Dermis blood vessel endothelial cell (primary cell): ENCODE results near the gene BLVRA. TPM values are rescaled to one million over a fixed set of nuclear protein-coding genes. Genes with fewer than 3 reads are reported as not detected.
"Not testable (repeated sequence)": the region's sequence is repeated elsewhere in the genome, so short reads cannot be mapped to it uniquely, and the experiment has no call there.

Experiments
- DNase-seq: peaks from one replicate; pipeline ENCODE4 v3.0.0; 2010
- total RNA-seq: library from RNA; depleted of rRNA; stranded (reverse); fragments of >200 nt; gene quantifications from 2 replicates; pipeline ENCODE4 v1.2.3, GENCODE V29; 2014

Gene BLVRA, protein sequence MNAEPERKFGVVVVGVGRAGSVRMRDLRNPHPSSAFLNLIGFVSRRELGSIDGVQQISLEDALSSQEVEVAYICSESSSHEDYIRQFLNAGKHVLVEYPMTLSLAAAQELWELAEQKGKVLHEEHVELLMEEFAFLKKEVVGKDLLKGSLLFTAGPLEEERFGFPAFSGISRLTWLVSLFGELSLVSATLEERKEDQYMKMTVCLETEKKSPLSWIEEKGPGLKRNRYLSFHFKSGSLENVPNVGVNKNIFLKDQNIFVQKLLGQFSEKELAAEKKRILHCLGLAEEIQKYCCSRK
- total RNA-seq = 22.8 and 32.0 TPM in 2 replicates

DNA sequence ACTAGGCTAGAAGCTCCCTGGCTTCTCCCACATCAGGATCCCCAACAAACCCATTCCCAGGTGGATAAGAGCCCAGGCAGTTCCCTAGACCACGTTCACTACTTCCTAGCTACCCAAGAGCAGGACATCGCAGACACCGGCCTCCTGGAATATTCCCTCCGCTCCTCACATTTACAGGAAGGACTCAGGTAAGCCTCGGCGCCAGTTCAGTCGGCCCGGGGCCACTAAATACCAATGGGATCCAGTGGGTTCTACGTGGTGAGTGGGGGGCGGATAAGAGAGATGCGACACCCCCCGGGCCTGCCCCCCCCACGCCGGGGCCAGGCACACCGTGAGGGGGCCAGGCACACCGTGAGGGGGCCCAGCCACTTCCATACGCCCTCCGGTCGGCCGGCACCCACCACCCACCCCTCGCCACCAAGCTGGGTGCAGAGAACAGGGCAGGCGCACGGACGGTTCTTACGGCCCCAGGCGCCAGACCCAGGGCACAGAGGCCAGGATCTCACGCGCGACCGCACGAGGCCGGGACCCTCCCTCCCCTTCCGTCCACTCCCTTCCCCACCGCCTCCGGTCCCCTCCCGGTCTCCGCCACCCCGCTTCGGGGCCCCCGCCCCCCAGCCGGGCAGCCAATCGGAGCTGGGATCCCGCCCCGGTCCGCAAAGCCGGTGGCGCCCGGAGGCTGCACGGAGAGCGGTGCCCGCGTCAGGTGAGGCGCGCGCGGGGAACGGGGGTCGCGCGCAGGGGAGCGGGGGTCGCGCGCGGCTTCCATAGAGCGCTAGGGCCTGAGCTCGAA lies at the start of gene BLVRA:
BLVRA (plus strand) TSS at position 652 of the 793 bp plus-strand sequence. CDS start 12,479 bp downstream, outside the sequence.
- peak; percentile 56 for DNase-seq

DNA sequence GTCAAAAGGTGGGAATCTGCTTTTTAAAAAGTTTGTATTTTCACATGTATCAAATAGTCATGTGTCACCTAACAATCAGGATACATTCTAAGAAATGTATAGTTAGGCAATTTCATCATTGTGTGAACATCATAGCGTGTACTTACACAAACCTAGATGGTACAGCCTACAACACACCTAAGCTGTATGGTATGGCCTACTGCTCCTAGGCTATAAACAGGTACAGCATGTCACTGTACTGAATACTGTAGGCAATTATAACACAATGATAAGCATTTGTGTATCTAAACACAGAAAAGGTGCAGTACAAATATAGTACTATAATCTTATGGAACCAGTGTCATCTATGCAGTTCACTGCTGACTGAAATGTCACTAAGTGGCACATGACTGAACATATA lies 47.0 kb upstream of the BLVRA start:
- DNase-seq = no peak

DNA sequence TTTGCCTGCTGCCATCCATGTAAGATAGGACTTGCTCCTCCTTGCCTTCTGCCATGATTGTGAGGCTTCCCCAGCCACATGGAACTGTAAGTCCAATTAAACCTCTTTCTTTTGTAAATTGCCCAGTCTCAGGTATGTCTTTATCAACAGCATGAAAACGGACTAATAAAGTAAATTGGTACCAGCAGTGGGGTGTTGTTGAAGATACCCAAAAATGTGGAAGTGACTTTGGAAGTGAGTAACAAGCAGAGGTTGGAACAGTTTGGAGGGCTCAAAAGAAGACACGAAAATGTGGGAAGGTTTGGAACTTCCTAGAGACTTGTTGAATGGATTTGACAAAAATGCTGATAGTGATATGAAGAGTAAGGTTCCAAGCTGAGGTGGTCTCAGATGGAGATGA lies 42.5 kb upstream of the BLVRA start:
- not testable (repeated sequence) for DNase-seq

DNA sequence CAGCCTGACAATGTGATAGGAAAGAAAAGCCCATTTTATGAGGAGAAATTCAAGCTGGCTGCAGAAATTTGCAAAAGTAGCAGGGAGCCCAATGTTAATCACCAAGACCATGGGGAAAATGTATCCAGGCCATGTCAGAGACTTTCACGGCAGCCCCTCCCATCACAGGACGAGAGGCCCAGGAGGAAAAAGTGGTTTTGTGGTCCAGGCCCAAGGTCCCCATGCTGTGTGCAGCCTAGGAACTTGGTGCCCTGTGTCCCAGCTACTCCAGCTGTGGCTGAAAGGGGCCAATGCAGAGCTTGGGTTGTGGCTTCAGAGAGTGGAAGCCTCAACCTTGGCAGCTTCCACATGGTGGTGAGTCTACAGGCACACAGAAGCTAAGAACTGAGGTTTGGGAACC lies 41.9 kb upstream of the BLVRA start:
- no peak for DNase-seq

DNA sequence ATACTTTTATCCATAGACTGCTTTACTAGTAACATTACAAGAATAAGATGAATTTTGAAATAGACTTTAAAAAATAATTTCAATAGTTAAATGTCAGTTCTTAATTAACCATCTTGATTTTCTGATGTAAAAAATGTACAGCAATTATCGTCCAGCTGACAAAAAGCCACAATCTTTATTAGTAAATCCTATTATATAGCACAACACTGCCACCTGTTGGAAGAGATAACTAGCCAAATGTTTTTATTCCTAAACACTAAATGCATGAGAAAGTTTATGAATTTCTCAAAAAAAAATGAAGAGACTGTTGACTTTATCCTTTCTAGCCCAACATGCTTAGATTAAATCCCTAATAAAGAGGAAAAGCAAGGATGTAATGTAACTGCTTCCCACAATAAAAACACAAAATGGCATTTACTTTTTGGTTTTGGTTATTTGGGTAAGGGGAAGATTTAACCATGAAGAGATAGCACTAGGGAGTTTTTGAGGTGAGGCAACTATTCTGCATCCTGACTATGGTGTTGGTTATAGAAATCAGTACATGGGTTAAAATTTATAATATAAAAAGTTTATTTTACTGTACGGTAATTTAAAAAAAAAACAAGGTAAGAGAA lies 37.2 kb upstream of the BLVRA start:
- DNase-seq = peak; percentile 79

DNA sequence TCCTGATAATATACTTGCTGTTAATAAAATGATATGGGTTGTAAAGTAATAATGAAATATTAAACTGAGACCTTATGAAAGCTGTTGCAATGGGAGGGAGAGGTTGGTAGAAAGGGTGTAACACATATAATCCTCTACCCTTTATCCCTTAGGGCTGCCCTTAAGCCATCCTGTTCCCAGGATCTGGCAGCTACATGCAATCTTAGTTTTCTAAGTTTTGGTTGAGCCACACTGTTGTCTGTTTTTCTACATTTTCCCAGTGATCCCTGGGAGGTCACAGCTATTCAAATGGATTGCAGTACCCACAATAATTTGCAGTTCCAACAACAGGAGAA lies 35.5 kb upstream of the BLVRA start:
- no peak for DNase-seq

DNA sequence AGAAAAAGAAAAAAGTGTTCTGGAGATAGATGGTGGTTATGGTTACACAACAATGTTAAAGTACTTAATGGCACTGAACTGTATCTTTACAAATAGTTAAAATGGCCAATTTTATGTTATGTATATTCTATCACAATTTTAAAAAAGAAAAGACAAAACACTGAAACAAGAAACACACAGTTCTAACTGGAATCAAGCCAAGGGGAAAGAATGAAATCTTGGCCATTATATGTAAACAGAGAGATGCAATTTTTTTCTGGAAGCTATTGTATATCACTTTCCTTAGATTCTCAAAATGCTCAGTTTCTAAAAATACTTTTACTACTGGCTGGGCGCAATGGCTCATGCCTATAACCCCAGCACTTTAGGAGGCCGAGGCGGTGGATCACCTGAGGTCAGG lies 33.2 kb upstream of the BLVRA start:
- no peak for DNase-seq

DNA sequence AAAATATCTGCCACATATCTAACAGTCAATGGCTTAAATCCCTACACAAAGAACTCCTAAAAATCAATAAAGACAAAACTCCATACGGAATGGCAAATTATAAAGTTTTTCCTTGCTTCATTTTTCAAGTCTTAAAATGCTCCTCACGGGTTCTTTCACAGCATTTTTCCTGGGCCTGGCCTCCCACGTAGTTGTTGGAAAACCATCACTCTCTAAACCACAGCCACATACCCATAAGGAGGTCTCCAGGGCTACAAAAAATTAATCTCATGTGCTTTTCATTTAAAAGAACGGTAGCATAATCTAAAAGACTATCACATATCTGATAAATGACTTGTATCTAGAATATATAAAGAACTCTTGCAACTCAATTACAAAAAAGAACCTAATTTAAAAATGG lies 32.0 kb upstream of the BLVRA start:
- no peak for DNase-seq

DNA sequence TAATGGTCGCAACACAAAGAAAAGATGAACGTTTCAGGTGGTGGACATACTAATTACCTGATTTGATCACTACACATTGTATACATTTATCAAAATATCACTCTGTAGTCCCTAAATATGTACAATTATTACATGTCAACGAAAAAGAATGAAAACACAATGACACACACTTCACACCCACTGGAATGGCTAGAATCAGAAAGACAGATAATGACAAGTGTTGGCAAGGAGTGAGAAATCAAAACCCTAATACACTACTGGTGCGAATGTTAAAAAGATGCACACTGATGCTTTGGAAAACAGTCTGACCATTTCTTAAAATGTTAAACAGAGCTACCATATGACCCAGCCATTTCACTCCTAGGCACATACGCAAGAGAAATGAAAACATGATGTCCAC lies 31.5 kb upstream of the BLVRA start:
- no peak for DNase-seq

DNA sequence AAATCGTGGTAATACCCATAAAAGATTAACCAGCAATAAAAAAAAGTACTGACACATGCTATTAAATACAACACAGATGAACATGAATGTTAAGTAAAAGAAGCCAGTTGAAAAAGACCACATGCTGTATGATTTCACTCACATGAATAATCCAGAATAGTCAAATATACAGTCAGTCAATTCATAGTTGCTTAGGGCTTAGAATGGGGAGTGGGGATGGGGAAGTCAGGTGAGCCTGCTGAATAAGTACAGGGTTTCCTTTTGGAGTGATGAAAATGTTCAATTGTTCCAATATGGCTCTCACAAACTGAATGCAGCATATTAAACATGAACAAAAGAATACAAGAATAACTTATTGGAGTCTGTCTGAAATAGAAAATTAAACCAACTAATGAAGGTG lies 31.0 kb upstream of the BLVRA start:
- no peak for DNase-seq

DNA sequence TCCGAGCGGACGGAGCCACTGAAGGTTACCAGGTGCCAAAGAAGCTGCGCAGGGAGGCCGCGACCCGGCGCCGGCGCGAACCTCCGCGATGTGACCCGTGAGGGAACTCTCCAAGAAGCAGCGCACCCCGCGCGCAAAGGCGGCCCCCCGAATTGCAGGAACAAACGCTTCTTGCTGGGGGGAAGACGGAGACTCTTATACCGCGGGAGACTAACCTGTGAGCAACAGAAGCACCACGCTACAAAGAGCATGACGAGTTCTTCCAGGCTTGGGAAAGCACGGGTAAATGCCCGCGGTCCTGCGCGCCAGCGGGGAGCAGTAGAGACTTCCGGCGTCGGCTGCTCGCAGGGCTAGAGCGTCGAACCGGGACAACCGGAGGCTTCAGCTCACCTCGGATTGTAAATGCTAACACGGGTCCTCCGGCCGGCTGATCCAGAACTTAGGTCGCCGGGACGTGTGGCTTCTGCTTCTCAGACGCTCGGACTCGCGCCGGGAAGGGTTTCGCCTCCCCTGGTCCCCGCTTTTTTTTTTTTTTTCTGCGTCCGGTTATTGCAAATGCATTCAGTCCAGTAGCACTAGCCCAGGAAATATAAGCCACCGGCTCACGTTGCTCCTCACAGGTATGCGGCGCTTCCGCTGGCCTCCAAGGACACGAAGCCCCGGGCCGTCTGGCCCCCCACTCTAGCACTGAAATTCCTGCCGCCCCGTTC lies 29.1 kb upstream of the BLVRA start, which contains the start of gene COA1:
COA1 (minus strand) TSS at position 310 of the 710 bp plus-strand sequence. CDS start 80,909 bp downstream, outside the sequence.
- peak; percentile 93 for DNase-seq

DNA sequence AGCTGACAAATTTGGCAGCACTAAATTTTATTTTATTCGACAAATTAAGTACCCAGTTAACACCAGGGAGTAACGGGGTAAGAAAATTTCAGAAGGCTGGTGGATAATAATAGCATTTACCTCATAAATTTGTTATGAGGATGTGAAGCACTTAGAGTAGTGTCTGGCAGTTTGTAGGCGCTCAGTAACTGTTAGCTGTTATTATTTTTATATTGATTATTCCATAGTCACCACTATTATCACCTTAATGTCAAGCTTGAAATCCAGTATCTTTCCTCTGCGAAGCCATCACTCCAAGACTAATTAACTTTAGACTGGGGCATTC lies 28.6 kb upstream of the BLVRA start:
- DNase-seq = no peak

DNA sequence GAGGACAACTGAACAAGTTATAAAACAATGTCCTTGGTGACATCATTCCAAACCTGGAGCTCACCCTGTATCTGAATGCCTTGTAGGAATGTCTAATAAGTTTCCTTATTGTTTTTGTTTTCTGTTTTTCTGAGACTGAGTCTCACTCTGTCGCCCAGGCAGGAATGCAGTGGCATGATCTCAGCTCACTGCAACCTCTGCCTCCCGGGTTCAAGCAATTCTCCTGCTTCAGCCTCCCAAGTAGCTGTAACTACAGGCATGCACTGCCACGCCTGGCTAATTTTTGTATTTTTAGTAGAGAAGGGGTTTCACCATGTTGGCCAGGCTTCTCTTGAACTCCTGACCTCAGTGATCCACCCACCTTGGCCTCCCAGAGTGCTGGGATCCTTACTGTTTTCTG lies 27.0 kb upstream of the BLVRA start:
- DNase-seq = not testable (repeated sequence)

DNA sequence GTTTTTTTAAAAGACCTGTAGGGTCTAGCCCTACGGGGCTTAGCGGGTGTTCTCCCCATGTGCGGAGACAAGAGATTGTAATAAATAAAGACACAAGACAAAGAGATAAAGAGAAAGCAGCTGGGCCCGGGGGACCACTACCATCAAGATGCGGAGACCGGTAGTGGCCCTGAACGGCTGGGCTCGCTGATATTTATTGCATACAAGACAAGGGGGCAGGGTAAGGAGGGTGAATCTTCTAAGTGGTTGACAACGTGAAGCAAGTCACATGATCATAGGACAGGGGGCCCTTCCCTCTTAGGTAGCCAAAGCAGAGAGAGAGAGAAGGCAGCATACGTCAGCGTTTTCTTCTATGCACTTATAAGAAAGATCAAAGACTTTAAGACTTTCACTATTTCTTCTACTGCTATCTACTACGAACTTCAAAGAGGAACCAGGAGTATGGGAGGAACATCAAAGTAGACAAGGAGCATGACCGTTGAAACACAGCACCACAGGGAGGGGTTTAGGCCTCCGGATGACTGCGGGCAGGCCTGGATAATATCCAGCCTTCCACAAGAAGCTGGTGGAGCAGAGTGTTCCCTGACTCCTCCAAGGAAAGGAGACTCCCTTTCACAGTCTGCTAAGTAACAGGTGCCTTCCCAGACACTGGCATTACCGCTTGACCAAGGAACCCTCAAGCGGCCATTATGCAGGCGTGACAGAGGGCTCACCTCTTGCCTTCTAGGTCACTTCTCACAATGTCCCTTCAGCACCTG lies 23.7 kb upstream of the BLVRA start:
- not testable (repeated sequence) for DNase-seq

DNA sequence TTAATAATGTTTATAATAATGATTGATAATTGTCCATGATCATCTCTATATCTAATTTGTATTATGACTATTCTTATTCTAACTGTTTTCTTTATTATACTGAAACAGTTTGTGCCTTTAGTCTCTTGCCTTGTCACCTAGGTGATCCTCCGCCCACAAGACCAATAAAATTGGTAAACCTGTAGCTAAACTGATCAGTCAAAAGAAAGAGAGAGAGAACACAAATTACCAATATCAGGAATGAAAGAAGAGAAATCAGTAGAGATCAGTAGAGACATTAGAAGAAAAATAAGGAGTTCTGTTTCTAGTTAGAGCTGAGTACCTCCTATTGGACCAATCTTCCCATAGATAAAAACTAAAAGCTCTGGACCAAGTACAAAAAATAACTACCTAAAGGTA lies 23.1 kb upstream of the BLVRA start:
- DNase-seq = no peak

DNA sequence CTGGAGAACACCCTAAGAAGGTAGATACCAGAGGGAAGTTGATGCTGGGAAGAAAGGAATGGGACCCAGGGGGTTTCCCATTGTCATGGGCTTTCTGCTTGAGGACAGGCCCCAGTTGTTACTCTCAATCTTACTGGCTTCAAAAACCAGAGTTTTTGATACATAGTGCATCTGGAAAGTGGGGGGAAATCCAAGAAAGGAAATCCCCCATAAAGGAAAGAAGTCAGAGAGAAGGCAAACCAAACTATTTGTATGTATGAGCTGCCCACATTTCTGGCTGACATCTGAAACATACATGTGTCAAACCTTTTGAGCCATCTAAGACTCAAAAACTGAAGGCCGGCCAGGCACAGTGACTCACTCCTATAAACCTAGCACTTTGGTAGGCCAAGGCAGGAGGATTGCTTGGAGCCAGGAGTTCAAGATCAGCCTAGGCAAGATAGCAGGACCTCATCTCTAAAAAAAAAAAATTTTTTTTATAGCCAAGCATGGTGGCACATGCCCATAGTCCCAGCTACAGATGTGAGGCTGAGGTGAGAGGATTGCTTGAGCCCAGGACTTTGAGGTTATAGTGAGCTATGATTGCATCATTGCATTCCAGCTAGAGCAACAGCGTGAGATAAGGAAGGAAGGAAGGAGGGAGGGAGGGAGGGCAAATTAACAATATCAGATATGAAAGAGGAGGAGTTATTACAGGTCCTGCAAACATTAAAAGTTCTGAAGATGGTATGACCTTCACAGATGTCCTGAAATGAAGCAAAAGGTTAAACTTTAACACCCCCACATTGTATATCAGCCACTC lies 22.5 kb upstream of the BLVRA start:
- no peak for DNase-seq

DNA sequence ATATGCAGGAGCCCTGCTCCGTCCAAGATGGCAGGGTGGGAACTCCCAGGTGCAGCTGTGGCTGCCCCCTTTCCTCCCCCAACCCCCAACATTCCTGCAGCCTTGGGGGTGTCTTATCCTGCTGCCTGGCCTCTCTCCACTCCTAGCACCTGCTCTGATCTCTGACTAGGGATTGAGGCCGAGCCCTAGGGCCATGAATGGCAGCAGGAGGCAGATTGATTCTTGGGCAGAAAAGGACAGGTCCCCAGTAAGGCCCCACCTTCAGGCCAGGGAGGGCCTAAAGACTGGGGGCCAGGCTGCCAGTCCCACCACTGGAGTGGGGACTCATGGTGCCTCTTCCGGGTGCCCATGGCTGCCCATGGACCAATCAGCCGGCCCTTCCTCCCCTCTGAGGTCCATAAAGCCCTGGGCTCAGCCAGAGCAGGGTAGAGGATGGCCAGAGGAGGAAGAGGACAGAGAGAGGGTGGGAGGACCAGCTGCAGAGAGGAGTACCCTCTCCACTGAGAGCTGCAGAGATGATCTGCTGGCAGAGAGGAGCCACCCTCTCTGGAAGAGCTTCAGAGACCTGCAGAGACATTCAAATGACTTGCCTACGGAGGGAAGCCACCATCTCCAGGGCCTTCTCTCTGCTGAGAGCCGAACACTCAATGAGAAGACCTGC lies 20.9 kb upstream of the BLVRA start:
- DNase-seq = no peak

DNA sequence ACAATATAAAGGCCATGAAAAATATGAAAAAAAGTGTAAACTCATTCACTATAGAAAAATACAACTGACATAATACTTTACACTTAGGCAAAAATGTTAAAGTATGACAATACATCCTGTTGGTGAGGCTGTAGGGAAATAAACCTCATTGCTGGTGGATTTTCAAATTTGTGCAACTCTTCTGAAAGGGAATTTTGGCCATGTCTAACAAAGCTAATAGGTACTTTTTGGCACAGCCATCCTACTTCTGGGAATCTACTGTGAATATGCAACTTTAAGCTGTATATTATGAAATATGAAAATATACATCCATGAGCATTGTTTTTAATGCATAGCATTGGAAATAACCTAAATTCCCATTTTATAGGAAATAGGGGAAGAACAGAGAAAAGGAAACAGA lies 15.8 kb upstream of the BLVRA start:
- no peak for DNase-seq

DNA sequence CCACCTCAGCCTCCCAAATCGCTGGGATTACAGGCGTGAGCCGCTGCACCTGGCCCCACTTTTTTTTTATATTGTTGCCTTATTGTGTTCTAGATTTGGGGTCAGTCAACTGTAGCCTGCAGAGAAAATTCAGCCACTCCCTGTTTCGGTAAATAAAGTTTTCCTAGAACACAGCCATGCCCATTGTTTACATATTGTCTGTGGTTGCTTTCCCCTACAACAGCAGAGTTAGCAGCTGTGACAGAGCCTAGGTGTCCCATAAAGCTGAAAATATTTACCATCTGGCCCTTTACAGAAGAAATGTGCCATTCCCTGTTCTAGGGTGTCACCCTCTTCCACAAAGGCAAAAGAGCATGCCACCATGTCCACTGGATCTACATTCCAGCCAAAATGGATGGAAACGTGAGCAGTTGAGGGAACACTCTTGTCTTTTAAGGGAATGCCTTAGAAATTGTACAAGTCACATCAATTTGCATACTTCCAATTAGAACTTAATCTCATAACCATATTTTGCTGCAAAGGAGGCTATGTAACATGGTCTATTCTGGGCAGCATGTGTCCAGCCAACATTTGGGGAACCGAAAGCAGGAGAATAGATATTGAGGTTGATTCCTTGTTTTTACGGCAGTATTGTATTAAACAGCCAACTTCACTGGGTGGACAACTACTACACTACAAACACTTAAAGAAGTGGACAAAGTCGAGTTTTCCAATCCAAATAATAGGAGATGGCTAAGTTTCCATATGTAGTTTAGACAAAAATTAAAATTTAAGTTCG lies 11.0 kb upstream of the BLVRA start:
- DNase-seq = no peak

DNA sequence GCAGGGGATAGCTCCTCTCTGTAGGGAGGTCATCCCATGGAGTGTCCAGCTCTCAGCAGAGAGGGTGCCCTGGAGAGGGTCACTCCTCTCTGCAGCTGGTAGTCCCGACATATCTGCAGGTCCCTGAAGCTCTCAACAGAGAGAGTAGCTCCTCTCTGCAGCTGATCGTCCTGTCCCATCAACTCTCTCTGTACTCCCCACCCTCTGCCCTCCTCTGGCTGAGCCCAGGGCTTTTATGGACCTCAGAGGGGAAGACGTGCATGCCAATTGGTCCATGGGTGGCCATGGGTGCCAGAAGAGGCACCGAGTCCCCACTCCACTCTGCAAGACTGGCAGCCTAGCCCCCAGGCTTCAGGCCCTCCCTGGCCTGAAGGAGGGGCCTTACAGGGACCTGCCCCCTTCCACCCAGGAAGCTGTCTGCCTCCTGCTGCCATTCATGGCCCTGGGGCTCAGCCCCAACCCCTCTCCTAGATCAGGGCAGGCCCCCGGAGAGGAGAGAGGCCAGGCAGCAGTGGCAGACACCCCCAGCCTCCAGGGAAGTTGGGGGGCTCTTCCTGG lies 9.0 kb upstream of the BLVRA start:
- no peak for DNase-seq
